ENCODE measurements around the gene EBF3. TPM values are rescaled to one million over a fixed set of nuclear protein-coding genes. Genes with fewer than 3 reads are reported as not detected.

The EBF3 gene, protein sequence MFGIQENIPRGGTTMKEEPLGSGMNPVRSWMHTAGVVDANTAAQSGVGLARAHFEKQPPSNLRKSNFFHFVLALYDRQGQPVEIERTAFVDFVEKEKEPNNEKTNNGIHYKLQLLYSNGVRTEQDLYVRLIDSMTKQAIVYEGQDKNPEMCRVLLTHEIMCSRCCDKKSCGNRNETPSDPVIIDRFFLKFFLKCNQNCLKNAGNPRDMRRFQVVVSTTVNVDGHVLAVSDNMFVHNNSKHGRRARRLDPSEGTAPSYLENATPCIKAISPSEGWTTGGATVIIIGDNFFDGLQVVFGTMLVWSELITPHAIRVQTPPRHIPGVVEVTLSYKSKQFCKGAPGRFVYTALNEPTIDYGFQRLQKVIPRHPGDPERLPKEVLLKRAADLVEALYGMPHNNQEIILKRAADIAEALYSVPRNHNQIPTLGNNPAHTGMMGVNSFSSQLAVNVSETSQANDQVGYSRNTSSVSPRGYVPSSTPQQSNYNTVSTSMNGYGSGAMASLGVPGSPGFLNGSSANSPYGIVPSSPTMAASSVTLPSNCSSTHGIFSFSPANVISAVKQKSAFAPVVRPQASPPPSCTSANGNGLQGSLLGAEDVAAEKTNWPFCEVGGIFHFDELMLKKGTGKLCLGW
- 5.5 TPM for total RNA-seq

DNA sequence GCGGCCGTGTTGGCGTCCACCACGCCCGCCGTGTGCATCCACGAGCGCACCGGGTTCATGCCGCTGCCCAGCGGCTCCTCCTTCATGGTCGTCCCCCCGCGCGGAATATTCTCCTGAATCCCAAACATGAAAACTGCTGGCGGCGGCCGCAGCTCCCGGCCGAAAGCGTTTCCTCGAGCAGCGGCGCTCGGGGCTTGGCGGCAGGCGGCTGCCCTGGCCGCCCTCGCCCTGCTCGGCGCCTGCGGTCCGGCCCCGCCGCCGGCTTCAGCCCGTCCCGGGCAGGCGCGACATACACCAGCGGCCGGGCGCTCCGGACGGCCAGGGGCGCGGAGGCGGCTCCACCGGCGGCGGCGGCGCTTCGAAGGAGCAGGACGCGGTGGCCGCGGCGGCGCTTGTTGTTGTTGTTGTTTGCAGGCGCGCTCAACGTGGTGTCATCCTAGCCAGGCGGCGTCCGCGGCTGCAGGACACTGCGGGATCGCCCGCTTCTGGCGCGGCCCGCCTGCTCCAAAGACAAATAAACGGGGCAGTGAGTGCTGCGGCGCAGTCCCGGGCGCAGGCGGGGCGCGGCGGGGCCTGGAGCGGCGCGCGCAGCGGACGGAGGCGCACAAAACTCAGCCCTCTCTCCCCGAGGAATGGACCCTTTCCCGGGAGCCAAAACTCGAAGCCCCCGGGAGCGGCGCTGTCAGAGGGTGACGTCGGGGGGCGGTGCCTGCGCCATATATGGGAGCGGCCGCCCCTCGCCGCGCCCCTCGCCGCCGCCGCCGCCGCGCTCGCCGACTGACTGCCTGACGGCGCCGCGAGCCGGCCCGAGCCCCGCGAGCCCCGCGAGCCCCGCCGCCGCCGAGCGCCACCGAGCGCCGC lies at the start of gene EBF3:
Gene EBF3, minus strand, starts transcription at position 634 of the 861 bp plus-strand sequence. Its CDS starts 506 bp downstream, at position 128.
- no peak for DNase-seq (ENCODE audit: low spot score)

DNA sequence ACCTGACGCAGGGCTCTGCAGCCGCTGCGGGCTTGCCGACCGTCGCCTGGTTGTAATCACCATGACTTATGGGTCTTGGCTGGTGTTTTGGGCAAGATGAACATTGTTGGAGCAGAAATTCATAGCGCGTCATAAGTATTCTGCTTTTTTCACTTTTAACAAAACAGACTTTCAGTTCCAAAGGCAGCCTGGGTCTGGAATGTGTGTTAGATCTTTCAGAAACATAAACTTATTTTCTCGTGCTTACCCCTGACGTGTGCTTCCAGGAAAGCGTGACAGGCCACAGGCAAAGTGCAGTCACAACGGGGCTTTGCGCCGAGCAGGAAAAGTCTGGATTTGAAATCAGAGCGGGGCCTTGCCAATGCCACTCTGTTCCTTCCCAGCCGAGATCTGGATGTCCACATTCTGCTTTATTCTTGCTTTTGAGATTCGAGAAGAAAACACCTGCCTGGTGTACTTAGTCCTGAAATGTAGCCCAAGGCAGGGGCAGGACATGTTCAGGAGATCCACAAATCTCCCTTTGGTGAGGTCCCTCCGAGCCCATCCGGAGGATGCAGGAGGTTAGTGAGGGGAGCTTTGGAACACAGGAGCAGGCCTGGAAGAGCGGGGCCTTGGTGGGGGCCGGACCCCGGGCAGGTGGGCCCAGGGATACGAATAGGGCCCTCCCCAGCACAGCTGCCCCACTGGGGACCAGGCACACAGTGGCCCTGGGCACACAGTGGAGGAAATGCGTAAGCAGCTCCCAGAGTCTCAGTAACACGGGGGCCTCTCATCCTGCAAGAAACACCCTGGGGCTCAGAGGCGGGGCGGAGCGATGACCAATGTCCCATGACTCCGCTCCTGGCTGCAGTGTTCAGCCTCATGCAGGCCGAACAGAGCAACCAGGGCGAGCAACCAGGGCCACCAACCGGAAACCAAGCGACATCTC lies 49.5 kb upstream of the EBF3 start:
- no peak for DNase-seq (ENCODE audit: low spot score)

DNA sequence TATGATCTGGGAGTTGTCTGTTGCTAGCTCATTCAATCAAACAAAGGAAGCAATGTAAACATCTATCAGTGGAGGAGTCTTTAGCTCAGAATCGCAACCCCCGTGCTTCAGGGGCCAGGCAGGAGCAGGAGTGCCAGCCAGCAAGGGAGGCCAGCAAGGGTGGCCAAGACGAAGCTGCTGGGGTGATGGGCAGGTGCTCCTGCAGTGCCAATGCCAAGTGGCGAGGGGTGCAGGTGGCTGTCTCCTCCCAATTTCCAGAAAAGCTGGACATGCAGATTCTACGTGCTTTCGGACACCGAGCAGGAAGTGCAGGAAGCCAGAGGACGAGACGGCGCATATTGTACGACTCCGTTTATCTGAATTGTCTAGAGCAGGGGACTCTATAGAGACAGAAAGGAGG lies 48.1 kb upstream of the EBF3 start:
- no peak for DNase-seq (ENCODE audit: low spot score)

DNA sequence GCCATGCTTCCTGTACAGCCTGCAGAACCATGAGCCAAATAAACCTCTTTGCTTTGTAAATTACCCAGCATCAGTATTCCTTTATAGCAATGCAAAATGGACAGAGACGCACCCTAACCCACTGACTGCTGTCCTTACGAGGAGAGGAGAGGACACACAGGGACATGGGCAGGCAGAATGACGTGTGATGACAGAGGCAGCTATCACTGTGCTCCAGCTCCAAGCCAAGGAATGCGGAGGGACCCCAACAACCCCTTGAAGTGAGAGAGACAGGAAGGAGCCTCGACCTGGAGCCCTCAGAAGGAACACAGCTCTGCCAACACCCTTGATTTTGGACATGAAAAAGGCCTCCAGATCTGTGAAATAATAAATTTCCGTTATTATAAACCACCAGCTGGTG lies 46.6 kb upstream of the EBF3 start:
- DNase-seq (ENCODE audit: low spot score) = no peak

DNA sequence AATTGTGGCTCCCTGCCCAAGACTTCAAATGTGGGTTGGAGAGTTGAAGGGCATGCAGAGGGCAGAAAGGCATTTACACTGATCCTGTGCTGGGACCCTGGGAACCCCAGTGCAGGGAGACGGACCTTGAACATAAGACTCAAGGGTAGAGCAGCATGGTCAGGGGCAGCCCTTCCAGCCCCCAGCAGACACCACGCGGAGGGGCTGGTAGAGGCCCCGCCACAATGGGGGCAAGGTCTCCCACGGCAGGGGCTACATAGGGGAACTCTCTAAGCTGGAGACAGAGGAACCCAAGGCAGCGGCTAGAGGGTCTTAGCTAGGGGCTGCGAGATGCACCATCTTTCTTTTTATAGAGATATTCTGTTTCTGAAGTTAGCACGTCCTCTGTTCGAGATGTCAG lies 45.2 kb upstream of the EBF3 start:
- no peak for DNase-seq (ENCODE audit: low spot score)

DNA sequence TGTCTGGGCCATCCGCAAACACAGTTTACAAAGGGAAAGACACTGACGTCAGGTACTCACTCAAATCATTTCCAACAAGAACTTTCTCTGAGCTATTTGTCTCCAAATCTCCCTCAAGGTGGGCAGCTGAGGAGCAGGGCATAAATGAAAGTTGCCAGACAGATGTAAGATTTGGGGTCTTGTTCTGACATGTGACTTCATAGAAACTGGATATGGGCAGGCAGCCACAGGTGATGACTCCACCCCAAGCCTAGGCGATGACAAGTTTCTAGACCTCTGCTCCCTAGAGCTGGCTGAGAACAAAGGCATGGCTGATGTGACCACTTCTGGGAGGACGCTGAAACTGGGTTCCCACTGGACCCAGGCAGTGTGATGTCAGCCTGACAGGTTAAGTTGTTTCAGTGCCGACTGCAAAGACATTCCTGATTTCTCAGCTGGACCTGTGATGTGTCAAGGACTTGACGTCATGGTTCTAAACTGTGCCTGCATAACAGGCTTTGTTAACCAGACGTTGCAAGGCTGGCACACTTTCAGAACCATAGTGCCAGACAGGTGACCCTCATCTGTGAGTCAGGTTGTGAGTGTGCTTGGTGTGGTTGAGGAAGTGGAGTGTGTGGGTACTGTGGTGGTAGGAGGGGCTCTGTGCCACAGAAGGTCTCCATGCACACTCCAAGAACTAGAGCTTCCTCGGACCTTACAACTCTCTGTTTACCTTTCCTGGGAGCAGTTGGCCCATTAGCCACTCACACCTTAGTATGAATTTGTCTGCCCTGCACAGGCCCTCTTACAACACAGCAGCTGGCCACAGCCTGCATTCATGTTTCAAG lies 39.9 kb upstream of the EBF3 start:
- no peak for DNase-seq (ENCODE audit: low spot score)

DNA sequence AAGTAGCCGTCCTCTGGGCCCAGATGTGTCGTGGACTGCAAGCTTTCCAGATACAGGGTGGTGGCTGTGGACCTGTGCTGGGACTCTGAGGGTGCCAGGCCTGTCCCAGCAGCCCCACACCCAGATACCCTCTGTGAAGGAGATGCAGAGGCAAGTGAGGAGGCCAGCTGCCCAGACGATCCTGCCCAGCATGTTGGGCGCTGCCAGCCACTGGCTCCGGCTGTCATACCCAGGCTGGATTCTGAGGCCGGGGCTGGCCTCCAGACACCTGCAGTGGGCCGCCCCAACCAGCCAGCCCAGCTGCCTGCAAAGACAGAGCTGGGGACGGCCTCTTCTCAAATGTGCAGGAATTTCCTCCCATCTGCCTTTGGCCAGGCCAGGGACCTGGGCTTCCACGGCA lies 39.1 kb upstream of the EBF3 start:
- DNase-seq (ENCODE audit: low spot score) = no peak

DNA sequence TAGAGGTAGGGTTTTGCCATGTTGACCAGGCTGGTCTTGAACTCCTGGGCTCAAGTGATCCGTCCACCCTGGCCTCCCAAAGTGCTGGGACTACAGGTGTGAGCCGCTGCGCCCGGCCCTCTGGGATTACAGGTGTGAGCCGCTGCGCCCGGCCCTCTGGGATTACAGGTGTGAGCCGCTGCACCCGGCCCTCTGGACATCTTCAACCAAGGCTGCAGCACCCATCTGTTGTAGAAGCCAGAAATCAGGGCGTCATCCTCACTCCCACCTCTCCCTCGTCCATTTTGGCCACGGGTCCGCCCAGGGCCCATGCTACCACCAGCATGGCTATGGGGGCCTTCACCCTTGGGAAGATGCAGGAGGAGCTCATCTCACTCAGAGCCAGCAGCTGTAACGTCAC lies 38.5 kb upstream of the EBF3 start:
- no peak for DNase-seq (ENCODE audit: low spot score)

DNA sequence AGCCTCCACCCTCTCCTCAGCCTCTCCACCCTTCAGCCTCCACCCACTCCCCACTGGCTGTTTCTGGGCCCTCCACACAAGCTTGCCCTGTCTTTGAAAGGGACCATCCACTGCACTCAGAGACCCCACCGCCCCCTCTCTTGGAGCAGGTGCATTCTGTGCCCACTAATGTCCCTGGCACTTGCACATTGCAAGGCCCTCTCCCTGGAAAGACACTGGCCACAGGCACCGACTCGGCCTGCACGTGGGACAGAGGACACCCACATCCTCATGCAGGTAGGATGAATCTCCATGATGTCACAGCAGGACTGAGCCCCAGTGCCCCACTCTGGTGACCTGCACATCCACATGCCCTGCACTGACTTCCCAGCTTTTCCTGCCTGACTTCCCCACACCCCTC lies 36.8 kb upstream of the EBF3 start:
- DNase-seq (ENCODE audit: low spot score) = no peak

DNA sequence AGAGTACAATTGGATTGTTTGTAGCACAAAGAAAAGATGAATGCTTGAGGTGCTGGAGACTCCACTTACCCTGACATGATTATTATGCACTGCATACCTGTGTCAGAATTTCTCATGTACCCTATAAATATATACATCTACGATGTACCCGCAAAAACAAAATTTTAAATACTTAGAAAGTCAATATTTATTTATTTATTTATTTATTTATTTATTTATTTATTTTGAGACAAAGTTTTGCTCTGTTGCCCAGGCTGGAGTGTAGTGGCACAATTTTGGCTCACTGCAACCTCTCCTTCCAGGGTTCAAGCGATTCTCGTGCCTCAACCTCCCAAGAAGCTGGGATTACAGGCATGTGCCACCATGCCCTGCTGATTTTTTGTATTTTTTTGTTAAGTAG lies 35.1 kb upstream of the EBF3 start:
- no peak for DNase-seq (ENCODE audit: low spot score)

DNA sequence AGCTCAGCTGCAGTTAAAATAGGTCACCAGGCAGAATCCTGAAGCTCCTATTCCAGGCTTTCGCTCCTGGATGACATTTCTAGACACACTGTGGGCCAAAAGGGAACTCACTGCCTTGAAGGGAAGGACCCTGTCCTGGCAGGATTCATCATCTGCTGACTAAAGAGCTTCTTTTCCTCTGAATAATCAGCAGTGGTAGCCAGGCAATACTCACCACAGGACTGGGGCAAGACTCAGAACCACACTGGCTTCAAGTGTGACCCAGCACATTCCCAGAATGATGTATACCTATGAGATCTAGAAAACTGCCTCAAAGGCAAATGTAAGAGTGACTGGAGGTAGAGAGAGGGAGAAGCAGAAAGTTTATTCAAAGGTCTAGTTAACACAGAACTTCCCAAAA lies 29.5 kb upstream of the EBF3 start:
- no peak for DNase-seq (ENCODE audit: low spot score)

DNA sequence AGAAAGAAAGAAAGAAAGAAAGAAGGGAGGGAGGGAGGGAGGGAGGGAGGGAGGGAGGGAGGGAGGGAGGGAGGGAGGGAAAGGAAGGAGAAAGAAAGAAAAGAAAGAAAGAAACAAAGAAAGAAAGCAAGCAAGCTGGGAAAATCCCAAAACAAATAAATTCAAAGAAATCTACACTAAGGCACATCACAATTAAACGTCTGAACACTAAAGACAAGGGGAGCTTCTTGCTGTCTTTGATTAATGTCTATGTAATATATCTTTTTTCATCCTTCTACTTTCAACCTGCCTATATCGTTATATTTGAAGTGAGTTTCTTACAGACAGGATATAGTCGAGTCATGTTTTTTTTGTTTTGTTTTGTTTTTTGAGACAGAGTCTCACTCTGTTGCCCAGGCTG lies 28.3 kb upstream of the EBF3 start:
- DNase-seq (ENCODE audit: low spot score) = no peak

DNA sequence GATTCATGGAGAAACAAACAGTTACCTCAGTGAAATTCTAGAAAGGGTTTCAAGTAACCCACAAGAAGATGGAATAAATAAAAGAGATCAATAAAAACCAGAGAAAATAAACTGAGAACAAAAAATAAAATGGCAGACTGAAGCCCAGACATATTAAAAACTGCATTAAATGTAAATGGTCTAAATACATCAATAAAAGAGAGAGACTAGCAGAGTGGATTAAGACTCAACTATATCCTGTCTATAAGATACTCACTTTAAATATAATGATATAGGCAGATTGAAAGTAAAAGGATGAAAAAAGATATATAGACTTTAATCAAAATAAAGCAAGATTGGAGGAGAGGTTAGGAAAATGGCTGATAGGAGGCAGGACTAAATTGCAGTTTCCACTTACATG lies 18.8 kb upstream of the EBF3 start:
- DNase-seq (ENCODE audit: low spot score) = no peak

DNA sequence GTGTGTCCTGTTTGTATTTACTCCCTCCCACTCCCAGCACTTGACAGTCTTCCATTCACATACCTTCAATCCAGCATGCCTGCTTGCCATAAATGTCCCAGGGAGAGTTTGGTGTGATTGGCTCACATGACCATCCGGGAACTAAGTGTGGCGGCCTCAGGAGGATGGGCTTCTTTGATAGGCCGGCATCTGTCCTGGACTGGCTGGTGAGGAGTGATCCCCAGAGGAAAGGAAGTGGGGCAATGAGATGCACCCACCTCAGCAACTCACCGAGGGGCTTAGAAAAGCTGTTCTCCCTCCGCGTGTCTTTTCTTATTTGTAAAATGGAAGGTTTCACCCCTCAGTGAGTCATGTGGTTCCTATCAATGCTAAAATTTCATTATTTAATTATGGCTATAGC lies 14.9 kb upstream of the EBF3 start:
- DNase-seq (ENCODE audit: low spot score) = no peak

DNA sequence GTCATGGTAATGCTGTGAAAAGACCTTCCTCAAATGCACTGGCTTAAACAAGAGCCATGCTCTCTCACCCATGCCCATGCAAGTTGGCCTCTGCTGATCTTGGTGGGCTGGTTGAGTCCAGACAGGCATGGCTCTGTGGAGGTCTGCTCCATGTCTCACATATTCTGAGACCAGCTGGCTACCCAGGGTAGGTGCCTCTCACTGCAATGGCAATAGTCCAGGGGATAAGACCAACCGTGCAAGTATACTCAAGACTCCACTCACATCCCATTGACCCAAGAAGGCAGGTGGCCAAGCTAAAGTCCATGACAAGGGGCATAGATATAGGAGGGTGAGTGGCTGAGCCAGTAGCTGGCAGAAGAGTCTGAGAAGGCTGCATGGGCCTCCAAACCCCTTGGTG lies 14.2 kb upstream of the EBF3 start:
- DNase-seq (ENCODE audit: low spot score) = no peak

DNA sequence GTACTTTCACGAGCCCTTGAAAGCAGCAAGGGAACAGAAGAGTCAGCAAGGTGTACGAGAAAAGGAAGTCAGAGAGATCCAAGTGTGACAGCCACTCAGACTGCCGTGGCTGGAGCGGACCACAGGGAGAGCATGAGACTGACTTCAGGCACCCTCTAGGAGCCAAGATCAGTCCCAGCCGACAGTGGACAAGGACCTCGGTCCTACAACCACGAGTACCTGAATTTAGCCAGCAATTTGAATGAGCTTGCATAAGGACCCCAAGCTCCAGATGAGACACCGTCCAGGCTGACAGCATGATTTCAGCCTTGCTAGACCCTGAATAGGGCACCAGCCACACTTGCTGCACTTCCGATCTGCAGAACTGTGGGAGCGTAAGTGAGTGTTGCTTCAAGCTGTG lies 13.7 kb upstream of the EBF3 start:
- no peak for DNase-seq (ENCODE audit: low spot score)

DNA sequence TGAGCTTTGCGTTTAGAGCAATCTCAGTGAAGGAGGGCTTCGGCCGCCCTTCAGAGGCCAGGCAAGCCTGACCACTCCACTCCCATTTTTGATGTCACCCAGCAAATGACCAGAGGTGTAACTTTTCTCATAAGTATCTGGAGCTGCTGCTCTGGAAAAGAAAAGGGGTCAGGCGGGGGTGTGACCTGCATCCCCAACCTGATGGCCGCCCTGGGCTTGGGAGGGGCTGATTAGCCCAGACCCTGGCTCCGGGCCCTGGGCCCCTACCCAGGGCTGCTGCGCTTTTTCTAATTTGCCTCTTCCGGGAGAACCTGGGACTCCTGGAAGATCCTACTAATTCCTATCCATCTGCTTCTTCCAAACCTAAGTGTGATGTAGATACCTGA lies 9.6 kb upstream of the EBF3 start:
- DNase-seq (ENCODE audit: low spot score) = no peak

DNA sequence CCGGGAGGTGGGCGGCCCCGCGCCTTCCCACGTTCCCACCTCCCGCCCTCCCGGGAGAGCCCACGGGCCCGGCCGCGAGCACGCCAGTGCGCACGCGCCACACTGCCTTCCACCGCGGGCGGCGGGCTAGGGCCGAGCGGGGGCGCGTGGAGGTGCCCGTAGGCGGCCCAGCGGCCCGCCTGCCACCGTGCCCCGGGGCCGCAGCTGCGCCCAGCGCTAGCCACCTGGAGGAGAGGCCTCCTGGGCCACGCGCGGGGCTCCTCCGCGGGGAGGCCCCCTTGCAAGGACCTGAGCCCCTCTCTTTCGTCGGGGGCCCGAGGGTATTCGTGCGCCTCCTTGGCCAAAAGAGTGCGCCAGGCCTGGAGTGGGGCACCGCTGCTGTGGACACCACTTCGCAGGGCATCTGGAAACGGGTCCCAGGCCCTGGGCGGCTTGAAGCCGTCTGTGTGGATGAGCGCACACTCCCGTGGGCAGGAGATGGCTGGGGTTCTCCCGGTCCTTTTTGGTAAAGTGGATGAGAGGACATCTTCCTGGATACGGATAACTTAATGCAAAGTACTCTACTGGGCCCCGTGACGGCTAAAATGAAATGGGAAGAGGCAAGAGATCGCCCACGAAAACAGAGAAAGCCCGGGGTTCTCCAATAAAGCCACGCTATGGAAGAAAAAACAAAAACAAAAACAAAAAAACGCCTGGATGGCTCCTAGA lies 9.0 kb upstream of the EBF3 start:
- no peak for DNase-seq (ENCODE audit: low spot score)

DNA sequence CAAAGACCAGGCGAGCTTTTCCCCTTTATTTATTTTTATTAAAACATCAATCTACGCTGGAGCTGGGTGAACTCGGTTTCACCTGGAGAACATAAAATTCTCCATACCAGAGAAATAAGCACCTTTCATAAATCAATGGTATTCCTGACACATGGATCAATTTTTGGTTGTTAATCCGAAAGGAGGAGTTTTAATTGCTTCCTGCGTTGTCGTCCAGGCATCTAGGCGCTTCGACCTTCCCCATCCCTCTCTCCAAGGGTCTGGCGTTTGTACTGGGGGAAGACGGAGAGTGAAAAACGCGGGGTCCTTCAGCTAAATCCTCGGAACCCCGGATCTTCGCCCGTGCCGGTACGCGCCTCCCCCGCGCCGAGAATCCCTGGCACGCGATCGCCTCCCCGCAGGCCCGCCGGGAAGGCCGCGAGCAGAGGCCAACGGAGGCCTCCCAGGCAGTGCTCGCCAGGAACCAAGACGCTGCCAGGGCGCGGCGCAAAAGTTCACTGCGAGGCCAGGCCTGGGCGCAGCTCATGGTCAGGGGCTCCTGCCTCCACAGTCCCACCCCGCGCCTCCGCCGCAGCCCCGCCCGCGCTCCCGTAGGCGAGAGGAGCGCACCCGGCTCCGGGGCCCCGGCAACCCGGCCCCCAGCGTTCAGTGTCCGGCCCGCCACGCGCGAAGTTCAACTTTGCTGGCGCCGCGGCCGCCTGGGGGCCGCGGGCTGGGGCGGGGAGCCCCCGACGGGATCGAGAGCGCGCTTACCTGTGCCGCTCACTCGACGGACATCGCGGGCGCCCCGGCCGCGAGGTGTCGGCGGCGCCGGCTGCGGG lies 8.3 kb upstream of the EBF3 start:
- no peak for DNase-seq (ENCODE audit: low spot score)
